BJ (cell line): ENCODE measurements around the gene RAPGEF5. TPM values are rescaled to one million over a fixed set of nuclear protein-coding genes. Genes with fewer than 3 reads are reported as not detected.

Experiments
- CTCF ChIA-PET: fragments of 350-600 bp; formaldehyde crosslinking; extraction: SDS; loops from one replicate; lab custom pipeline; 2021; ENCODE audit warnings: antibody characterized with exemption, inconsistent platforms; lab: Yijun Ruan, JAX
- POLR2A ChIA-PET: fragments of 300-600 bp; sonication (Branson Sonifier 250); formaldehyde crosslinking; extraction: SDS; loops from one replicate; lab custom pipeline; 2021; ENCODE audit warnings: antibody characterized with exemption; lab: Charles Lee
- DNase-seq: peaks from one replicate; pipeline ENCODE4 v3.0.0-alpha.2; 2011; ENCODE audit warnings: low read depth
- H3K27me3 ChIP-seq: 2 replicates; pipeline ENCODE4 v1.6.0; 2011; ENCODE audit warnings: low read length; ENCODE audit not compliant: control insufficient read depth, insufficient read depth
- H3K36me3 ChIP-seq: 2 replicates; pipeline ENCODE4 v1.5.1; 2011; ENCODE audit warnings: low read length; ENCODE audit not compliant: control insufficient read depth, insufficient read depth
- H3K4me3 ChIP-seq: 2 replicates; pipeline ENCODE4 v1.5.1; 2011; ENCODE audit warnings: low read depth, mild to moderate bottlenecking, control low read depth, low read length
- polyA plus RNA-seq: library from polyadenylated mRNA; depleted of rRNA; stranded (reverse); fragments of >200 nt; gene quantifications from 2 replicates; pipeline ENCODE4 v1.2.3, GENCODE V29; 2011
- TF ChIP-seq, protein P1 (sequence below): IDR thresholded peaks from 2 replicates; pipeline ENCODE4 v1.5.1; 2011; ENCODE audit warnings: low read depth, mild to moderate bottlenecking, control low read depth, inconsistent platforms, low read length, moderate library complexity; ENCODE audit not compliant: insufficient read depth

RAPGEF5 gene
- polyA plus RNA-seq, 1 experiment: not detected

- no peak for DNase-seq
- Histone ChIP-seq H3K4me3 (no peak overlapping the region), H3K36me3 (no peaks in the 10 kb centered on the region), H3K27me3 (0 out of 2 replicates have a peak, but pooled peaks cover 1% of the 10 kb centered on the region)
- CTCF ChIA-PET: no interaction called here
- POLR2A ChIA-PET: no interaction called here
- TF ChIP-seq, protein P1, sequence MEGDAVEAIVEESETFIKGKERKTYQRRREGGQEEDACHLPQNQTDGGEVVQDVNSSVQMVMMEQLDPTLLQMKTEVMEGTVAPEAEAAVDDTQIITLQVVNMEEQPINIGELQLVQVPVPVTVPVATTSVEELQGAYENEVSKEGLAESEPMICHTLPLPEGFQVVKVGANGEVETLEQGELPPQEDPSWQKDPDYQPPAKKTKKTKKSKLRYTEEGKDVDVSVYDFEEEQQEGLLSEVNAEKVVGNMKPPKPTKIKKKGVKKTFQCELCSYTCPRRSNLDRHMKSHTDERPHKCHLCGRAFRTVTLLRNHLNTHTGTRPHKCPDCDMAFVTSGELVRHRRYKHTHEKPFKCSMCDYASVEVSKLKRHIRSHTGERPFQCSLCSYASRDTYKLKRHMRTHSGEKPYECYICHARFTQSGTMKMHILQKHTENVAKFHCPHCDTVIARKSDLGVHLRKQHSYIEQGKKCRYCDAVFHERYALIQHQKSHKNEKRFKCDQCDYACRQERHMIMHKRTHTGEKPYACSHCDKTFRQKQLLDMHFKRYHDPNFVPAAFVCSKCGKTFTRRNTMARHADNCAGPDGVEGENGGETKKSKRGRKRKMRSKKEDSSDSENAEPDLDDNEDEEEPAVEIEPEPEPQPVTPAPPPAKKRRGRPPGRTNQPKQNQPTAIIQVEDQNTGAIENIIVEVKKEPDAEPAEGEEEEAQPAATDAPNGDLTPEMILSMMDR: no peak
Measured at GRCh38 chr7:22205631-22206030, 151.3 kb downstream of the RAPGEF5 start.

DNA sequence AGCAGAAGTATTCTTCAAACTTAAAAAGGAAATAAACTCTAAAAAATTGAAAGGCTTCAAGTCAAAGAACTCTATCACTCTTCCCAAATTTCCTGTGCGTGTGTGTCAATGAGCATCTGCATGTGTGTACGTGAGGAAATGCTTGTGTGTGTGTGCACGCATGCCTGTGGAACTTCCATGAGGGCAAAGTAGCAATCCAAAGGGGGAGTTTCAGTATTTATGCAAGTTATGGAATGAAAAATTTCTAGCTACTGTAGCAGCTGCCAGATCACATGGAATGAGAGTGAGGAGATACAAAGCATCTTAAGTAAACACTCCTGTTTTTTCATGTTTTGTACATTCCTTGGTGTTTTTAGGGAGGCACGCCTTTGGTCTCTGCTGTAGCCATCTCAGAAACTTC lies 152.6 kb downstream of the RAPGEF5 start:
- CTCF ChIA-PET: no interaction called here
- DNase-seq: no peak
- H3K4me3 ChIP-seq: no peak overlapping the region
- POLR2A ChIA-PET: no interaction called here
- H3K36me3 ChIP-seq: no peaks in the 10 kb centered on the region
- H3K27me3 ChIP-seq: 0 out of 2 replicates have a peak, but pooled peaks cover 1% of the 10 kb centered on the region
- TF ChIP-seq, protein P1: no peak

DNA sequence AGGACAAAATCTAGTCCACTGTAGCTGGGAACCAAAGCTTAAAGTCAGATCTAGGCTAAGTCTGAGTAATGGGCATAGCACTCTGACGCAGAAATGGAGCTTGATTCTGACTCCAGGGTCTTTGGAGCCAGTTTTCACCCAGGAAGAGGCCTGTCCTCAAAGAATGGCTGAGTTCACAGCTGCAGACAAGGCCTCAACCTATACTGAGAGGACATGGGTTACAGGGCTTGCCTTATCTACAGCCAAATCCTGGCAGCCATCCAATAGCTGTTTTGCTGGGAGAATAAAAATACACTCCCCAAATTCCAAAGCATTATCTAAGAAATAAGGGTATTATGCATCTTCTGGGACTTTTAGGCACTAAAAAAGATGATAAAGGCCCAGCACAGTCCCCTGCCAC lies 154.8 kb downstream of the RAPGEF5 start:
- DNase-seq: no peak
- TF ChIP-seq, protein P1: no peak
- Histone ChIP-seq H3K36me3 (no peaks in the 10 kb centered on the region), H3K4me3 (no peak overlapping the region), H3K27me3 (0 out of 2 replicates have a peak, but pooled peaks cover 1% of the 10 kb centered on the region)
- CTCF ChIA-PET: interaction anchor here (0.9 kb wide), 1 partner anchor 13 kb away, joined by 3 read pairs; no protein-coding TSS in a partner anchor
- POLR2A ChIA-PET: no interaction called here

DNA sequence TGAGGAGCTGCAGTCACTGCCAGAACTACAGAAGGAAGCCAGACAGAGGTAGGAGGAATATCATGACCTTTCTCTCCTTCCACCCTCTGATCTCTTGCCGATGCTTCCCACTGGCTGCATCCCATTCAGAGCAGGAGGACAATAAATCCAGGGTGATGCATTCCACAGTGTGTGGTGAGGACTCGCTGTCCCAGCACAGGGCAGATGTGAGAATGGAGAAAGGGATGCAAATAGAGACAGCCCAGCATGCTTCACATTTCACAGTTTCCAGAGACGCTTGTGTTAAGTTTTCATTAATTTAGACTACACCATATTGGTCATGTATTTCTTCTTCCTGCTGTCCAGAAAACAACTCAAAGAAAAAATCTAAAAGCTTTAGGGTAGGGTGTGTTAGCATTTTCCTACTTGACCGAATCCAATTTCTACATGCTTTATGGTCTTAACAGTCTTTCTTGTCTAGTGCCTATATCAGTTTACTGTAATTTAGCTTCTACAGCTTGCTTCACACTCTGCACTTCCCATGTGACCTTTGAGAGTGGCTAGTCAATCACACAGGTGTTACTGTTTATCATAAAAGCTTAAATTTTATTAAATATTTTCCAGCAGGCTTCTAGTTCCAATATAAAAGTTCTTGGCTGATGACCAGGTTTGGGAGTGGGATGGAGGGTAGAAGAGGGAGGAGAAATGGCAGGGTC lies 155.6 kb downstream of the RAPGEF5 start:
- no peak for DNase-seq
- TF ChIP-seq, protein P1: no peak
- Histone ChIP-seq H3K4me3 (no peak overlapping the region), H3K36me3 (no peaks in the 10 kb centered on the region), H3K27me3 (0 out of 2 replicates have a peak, but pooled peaks cover 1% of the 10 kb centered on the region)
- POLR2A ChIA-PET: no interaction called here
- CTCF ChIA-PET: interaction anchor here (0.9 kb wide), 1 partner anchor 12 kb away, joined by 3 read pairs; no protein-coding TSS in a partner anchor

DNA sequence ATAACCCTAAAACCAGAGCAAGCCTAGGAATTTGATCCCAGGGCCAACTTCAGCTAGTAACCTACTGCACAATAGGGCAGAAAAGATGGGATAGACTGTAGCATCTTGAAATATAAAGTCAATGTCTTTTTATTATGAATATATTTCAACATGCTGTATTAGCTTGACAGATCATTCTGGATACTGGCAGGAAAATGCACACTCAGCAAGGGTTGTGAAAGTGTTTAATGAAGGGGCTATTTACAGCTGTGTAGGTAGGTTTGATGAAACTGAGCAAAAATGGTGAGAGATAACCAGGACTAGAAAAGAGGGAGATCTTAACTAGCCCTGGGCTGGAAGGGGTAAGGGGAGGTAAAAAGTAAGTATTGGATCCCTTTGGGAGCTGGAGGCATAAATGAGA lies 156.2 kb downstream of the RAPGEF5 start:
- POLR2A ChIA-PET: no interaction called here
- 0 out of 2 replicates have a peak, but pooled peaks cover 1% of the 10 kb centered on the region for H3K27me3 ChIP-seq
- CTCF ChIA-PET: no interaction called here
- no peak for DNase-seq
- no peaks in the 10 kb centered on the region for H3K36me3 ChIP-seq
- H3K4me3 ChIP-seq: no peak overlapping the region
- TF ChIP-seq, protein P1: no peak
